GM23338 (cell line): ENCODE data around the gene CEP350. TPM values are rescaled to one million over a fixed set of nuclear protein-coding genes. Genes with fewer than 3 reads are reported as not detected.

Experiments used
- ATAC-seq: fragments of 200-7000 bp; cut with Tn5 transposase; 3 replicates; pipeline ENCODE4 v1.9.1; 2020
- DNase-seq: peaks from one replicate; pipeline ENCODE4 v3.0.0-alpha.2; 2015; ENCODE audit warnings: low spot score
- H2AFZ ChIP-seq: fragments of 200-600 bp; sonication (generic); 2 replicates; pipeline ENCODE4 v1.8.0; 2016; ENCODE audit warnings: antibody characterized with exemption, mild to moderate bottlenecking, moderate library complexity
- H3F3A ChIP-seq: fragments of 200-600 bp; sonication (generic); replicated peaks from 2 replicates; pipeline ENCODE4 v1.8.0; 2017; ENCODE audit warnings: antibody characterized with exemption, mixed run types, low read depth
- H3K27ac ChIP-seq: fragments of 200-600 bp; sonication (generic); 2 replicates; pipeline ENCODE4 v1.6.1; 2016; ENCODE audit warnings: low read depth
- H3K27me3 ChIP-seq: fragments of 200-600 bp; sonication (generic); 2 replicates; pipeline ENCODE4 v1.8.0; 2016; ENCODE audit warnings: mild to moderate bottlenecking, mixed run types, moderate library complexity; ENCODE audit not compliant: insufficient read depth
- H3K36me3 ChIP-seq: fragments of 200-600 bp; sonication (generic); 2 replicates; pipeline ENCODE4 v1.8.0; 2016; ENCODE audit warnings: mild to moderate bottlenecking; ENCODE audit not compliant: insufficient read depth
- H3K4me1 ChIP-seq: fragments of 200-600 bp; sonication (generic); 2 replicates; pipeline ENCODE4 v1.8.0; 2016; ENCODE audit warnings: mild to moderate bottlenecking, moderate library complexity; ENCODE audit not compliant: insufficient read depth
- H3K4me2 ChIP-seq: fragments of 200-600 bp; sonication (generic); 2 replicates; pipeline ENCODE4 v1.7.1; 2017; ENCODE audit warnings: mixed run types
- H3K4me3 ChIP-seq: fragments of 200-600 bp; sonication (generic); 2 replicates; pipeline ENCODE4 v1.6.1; 2016; ENCODE audit warnings: mixed run types
- H3K79me2 ChIP-seq: fragments of 200-600 bp; sonication (generic); replicated peaks from 2 replicates; pipeline ENCODE4 v1.8.0; 2017; ENCODE audit warnings: mild to moderate bottlenecking; ENCODE audit not compliant: insufficient read depth
- H3K9me2 ChIP-seq: fragments of 200-600 bp; sonication (generic); 2 replicates; pipeline ENCODE4 v1.8.0; 2017; ENCODE audit not compliant: insufficient read depth
- H4K20me1 ChIP-seq: fragments of 200-600 bp; sonication (generic); replicated peaks from 2 replicates; pipeline ENCODE4 v1.8.0; 2017; ENCODE audit warnings: mild to moderate bottlenecking; ENCODE audit not compliant: insufficient read depth
- H3K27ac Mint-ChIP-seq: 2 replicates; pipeline ENCODE4 v1.8.0; 2020; ENCODE audit warnings: inconsistent platforms, mild to moderate bottlenecking, moderate library complexity, mixed read lengths
- H3K27me3 Mint-ChIP-seq: 3 replicates; pipeline ENCODE4 v1.8.0; 2022; ENCODE audit warnings: low read depth, mild to moderate bottlenecking, moderate library complexity, mixed read lengths, inconsistent platforms; ENCODE audit not compliant: insufficient read depth, poor library complexity
- H3K36me3 Mint-ChIP-seq: 3 replicates; pipeline ENCODE4 v1.8.0; 2021; ENCODE audit warnings: low read depth, mild to moderate bottlenecking, inconsistent platforms, moderate library complexity, mixed read lengths
- H3K4me1 Mint-ChIP-seq: 3 replicates; pipeline ENCODE4 v1.8.0; 2020; ENCODE audit warnings: mild to moderate bottlenecking, inconsistent platforms, mixed read lengths
- H3K4me3 Mint-ChIP-seq: 3 replicates; pipeline ENCODE4 v1.8.0; 2021; ENCODE audit warnings: moderate library complexity, mild to moderate bottlenecking, inconsistent platforms, mixed read lengths
- H3K9me3 Mint-ChIP-seq: 3 replicates; pipeline ENCODE4 v1.8.0; 2020; ENCODE audit warnings: moderate library complexity, mild to moderate bottlenecking, inconsistent platforms, mixed read lengths
- CREB1 ChIP-seq: fragments of 250-450 bp; sonication (Bioruptor Pico); IDR thresholded peaks from 2 replicates; pipeline ENCODE4 v1.5.0; 2020; ENCODE audit warnings: low read depth, mild to moderate bottlenecking, moderate library complexity
- CTCF ChIP-seq, 2 experiments: fragments of 200-600 bp in 1 of 2; sonication (generic) in 1 of 2; conservative IDR thresholded peaks; 2 replicates each; pipeline versions ENCODE4 v1.5.1 to v1.6.1; 2016 to 2017; ENCODE audit warnings: antibody characterized with exemption in 2 of 2, low read depth in 2 of 2, mild to moderate bottlenecking in 2 of 2, moderate library complexity in 1 of 2
- ETS1 ChIP-seq: IDR thresholded peaks from 2 replicates; pipeline ENCODE4 v1.6.1; 2016; ENCODE audit warnings: antibody characterized with exemption
- EZH2 ChIP-seq: fragments of 200-600 bp; sonication (generic); IDR thresholded peaks from one replicate; pipeline ENCODE4 v1.8.0; 2017; ENCODE audit warnings: antibody characterized with exemption, mild to moderate bottlenecking, low read depth; ENCODE audit not compliant: unreplicated experiment
- EZH2phosphoT487 ChIP-seq: fragments of 200-600 bp; sonication (generic); IDR thresholded peaks from one replicate; pipeline ENCODE4 v1.8.1; 2018; ENCODE audit warnings: antibody characterized with exemption; ENCODE audit not compliant: unreplicated experiment
- JUNB ChIP-seq: IDR thresholded peaks from one replicate; pipeline ENCODE4 v1.6.1; 2016; ENCODE audit warnings: antibody characterized with exemption; ENCODE audit not compliant: unreplicated experiment
- NANOG ChIP-seq: IDR thresholded peaks from 2 replicates; pipeline ENCODE4 v1.6.1; 2016; ENCODE audit warnings: antibody characterized with exemption, borderline replicate concordance
- POLR2AphosphoS5 ChIP-seq: IDR thresholded peaks from 2 replicates; pipeline ENCODE4 v1.6.1; 2016; ENCODE audit warnings: antibody characterized with exemption, low read depth
- REST ChIP-seq: IDR thresholded peaks from one replicate; pipeline ENCODE4 v1.6.1; 2018; ENCODE audit warnings: antibody characterized with exemption; ENCODE audit not compliant: unreplicated experiment
- STAT1 ChIP-seq: IDR thresholded peaks from one replicate; pipeline ENCODE4 v1.6.1; 2016; ENCODE audit warnings: antibody characterized with exemption; ENCODE audit not compliant: unreplicated experiment
- ZNF114 ChIP-seq: fragments of 250-450 bp; sonication (Bioruptor Pico); IDR thresholded peaks from 2 replicates; pipeline ENCODE4 v1.5.0; 2020; ENCODE audit warnings: mild to moderate bottlenecking, moderate library complexity
- ZNF331 ChIP-seq: fragments of 250-450 bp; sonication (Bioruptor Pico); IDR thresholded peaks from 2 replicates; pipeline ENCODE4 v1.5.0; 2020; ENCODE audit warnings: low read depth, mild to moderate bottlenecking, moderate library complexity
- ZNF462 ChIP-seq: fragments of 250-450 bp; sonication (Bioruptor Pico); IDR thresholded peaks from 2 replicates; pipeline ENCODE4 v1.5.0; 2020; ENCODE audit warnings: mild to moderate bottlenecking, moderate library complexity
- polyA plus RNA-seq: library from polyadenylated mRNA; unstranded; fragments of >200 nt; fragmentation: Nextera tagmentation; extraction: Ambion mirVana; gene quantifications from 2 replicates; pipeline ENCODE4 v1.2.1, GENCODE V29; 2016
- total RNA-seq: library from RNA; depleted of rRNA; stranded (reverse); fragments of >200 nt; shearing (Covaris generic); gene quantifications from 2 replicates; pipeline ENCODE4 v1.2.3, GENCODE V29; 2014

The CEP350 gene
- total and polyA plus RNA-seq, 2 experiments from 2014 or later: 23.4 to 36.8 TPM

GRCh38 chr1:180155182-180155682 lies 200.6 kb downstream of the CEP350 start:
- Histone ChIP-seq H3K27ac (no peak overlapping the region; the same call in 1 of the 2 replicates), H3K9me2 (no peaks in the 10 kb centered on the region; the same call in 1 of the 2 replicates), H3K4me1 (peaks cover 23% of the 10 kb centered on the region), H3F3A (no peaks in the 10 kb centered on the region; the same call in 1 of the 2 replicates), H3K36me3 (no peaks in the 10 kb centered on the region), H2AFZ (peak overlapping the region; percentile 95), H3K4me3 (peak overlapping the region; percentile 97), H3K27me3 (peaks cover 34% of the 10 kb centered on the region), H3K4me2 (peak overlapping the region; percentile 94), H4K20me1 (peaks cover 39% of the 10 kb centered on the region), H3K79me2 (peaks cover 38% of the 10 kb centered on the region)
- Mint-ChIP-seq H3K9me3 (no peaks in the 10 kb centered on the region), H3K36me3 (no peaks in the 10 kb centered on the region; the same call in 2 of the 3 replicates), H3K4me1 (peaks cover 28% of the 10 kb centered on the region), H3K4me3 (peak overlapping the region; percentile 89), H3K27me3 (peaks cover 18% of the 10 kb centered on the region), H3K27ac (peak overlapping the region; percentile 68)
- peak; percentile 53 for ATAC-seq
- TF ChIP-seq CREB1 (no peak), ZNF331 (CRISPR knock-in tag) (no peak), POLR2AphosphoS5 (no peak), JUNB (no peak), ZNF462 (CRISPR knock-in tag) (no peak), NANOG (no peak), ETS1 (no peak), EZH2phosphoT487 (no peak), EZH2 (no peak), REST (no peak), CTCF (conservative IDR thresholded peaks at IDR 0.05; ENCODE audit: low read depth in 2 of 2) (no peak), STAT1 (no peak), ZNF114 (CRISPR knock-in tag) (no peak)
- peak; percentile 54 for DNase-seq
